Measurements from ENCODE around the gene KMT2B.
"Not testable (repeated sequence)": the region's sequence is repeated elsewhere in the genome, so short reads cannot be mapped to it uniquely, and the experiment has no call there.

The KMT2B gene

GRCh38 chr19:35713506-35713850, 4.3 kb upstream of the KMT2B start:
- no peak for DNase-seq

- no peak for DNase-seq
These were observed 3.8 kb upstream of the KMT2B start for GRCh38 chr19:35713904-35714495.

- DNase-seq, result no peak
These were observed 3.0 kb upstream of the KMT2B start for GRCh38 chr19:35714601-35715354.

DNA sequence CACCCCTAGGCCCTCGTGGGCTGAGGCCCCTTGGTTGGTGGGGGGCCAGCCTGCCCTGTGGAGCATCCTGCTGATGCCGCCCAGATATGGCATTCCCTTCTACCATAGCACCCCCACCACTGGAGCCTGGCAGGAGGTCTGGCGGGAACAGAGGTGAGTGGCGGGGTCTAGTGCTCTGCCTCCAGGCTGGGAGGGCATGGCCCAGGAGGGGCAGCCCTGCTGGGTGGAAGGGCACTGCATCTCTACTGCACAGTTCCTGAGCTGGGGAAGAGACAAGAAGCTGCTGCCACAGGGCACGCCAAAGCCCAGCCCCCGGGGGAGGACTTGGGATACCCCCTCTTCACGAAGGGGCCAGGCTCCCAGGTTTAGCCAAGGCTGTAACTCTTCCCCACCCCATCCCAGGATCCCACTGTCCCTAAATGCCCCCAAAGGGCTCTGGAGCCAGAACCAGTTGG, 2.4 kb upstream of the KMT2B start:
- no peak for DNase-seq

DNA sequence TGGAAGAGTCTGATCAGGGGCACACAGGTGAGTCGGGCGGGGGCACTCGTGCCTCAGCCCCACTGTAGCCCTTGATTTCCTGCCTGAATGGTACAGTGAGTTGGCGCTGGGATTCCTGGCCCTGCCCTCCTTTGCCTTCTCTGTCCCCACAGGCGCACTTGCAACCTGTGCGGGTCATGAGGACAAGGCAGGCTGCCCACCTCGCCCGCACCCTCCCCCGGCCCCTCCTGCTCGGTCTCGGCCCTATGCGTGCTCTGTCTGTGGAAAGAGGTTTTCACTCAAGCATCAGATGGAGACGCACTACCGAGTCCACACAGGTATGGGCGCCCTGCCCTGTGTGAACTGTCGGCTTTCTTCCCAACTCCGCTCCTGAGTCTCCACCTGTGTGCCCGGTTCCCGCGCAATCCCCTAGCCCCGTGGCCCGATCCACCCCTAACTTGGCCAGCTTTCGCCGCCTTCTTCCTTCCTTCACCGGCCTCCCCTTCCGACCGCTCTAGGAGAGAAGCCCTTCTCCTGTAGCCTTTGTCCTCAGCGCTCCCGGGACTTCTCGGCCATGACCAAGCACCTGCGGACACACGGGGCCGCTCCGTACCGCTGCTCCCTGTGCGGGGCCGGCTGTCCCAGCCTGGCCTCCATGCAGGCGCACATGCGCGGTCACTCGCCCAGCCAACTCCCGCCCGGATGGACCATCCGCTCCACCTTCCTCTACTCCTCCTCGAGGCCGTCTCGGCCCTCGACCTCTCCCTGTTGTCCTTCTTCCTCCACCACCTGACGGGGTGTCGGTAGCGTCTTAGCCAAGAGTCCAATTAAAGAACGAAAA, 1.6 kb upstream of the KMT2B start:
- peak; percentile 40 for DNase-seq

GRCh38 chr19:35716801-35717664, 770 bp upstream of the KMT2B start:
- peak; percentile 95 for DNase-seq

DNA sequence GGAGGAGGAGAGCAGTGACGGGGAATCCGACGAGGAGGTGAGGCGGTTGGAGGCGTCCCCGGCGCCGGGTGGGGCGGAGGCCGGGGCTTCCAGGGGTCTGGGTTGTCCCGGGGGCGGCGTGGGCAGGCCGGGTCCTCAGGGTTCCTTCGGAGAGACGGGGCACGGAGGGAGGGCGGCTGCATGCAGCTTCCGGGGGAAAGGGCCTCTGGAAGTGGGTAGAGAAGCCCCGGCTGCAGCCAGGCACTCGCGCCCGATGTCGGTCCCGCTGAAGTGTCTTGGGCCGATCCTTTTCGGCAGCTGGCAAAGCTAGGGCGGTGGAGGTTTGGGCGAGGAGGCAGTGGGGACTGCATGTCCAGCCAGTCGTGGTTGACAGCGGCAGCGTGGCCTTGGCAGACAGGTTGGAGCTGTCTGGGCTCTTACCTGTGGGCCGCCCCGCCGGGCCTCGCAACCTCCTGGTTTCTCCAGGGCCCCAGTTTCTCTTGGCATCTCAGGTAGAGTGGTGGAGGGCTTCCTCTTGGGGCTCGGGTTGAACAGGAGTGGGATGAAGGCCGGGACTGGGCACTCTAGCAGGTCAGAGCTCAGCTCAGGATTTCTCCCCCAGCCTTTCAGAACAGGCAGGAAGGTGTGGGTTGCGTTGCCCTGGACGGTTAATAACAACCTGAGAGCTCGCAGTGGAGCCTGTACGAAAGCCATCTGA, 690 bp downstream of the KMT2B start:
- no peak for DNase-seq

DNA sequence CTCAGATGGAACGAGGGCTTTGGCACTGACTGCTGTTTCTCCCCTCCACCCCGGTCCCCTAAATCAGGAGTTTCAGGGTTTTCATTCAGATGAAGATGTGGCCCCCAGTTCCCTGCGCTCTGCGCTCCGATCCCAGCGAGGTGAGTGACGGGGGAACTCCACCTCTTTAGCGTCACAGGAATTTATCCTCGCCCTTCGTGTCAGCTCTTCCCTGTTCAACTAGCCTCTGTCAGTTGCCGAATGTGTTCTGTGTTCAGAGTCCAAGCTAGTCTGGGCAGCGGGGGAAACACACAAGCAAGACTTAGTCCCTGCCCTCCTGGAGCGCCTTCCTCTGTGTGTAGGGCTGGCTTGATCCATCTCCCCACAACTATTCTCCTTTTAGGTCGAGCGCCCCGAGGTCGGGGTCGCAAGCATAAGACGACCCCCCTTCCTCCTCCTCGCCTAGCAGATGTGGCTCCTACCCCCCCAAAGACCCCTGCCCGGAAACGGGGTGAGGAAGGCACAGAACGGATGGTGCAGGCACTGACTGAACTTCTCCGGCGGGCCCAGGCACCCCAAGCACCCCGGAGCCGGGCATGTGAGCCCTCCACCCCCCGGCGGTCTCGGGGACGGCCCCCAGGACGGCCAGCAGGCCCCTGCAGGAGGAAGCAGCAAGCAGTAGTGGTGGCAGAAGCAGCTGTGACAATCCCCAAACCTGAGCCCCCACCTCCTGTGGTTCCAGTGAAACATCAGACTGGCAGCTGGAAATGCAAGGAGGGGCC, 1.8 kb downstream of the KMT2B start:
- no peak for DNase-seq

GRCh38 chr19:35720163-35720524, 2.3 kb downstream of the KMT2B start:
- DNase-seq, result no peak

GRCh38 chr19:35720648-35721047, 2.8 kb downstream of the KMT2B start:
- no peak for DNase-seq

DNA sequence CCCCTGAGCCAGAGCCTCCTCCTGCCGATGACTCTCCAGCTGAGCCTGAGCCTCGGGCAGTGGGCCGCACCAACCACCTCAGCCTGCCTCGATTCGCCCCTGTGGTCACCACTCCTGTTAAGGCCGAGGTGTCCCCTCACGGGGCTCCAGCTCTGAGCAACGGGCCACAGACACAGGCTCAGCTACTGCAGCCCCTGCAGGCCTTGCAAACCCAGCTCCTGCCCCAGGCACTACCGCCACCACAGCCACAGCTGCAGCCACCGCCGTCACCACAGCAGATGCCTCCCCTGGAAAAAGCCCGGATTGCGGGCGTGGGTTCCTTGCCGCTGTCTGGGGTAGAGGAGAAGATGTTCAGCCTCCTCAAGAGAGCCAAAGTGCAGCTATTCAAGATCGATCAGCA, 3.6 kb downstream of the KMT2B start:
- no peak for DNase-seq

DNA sequence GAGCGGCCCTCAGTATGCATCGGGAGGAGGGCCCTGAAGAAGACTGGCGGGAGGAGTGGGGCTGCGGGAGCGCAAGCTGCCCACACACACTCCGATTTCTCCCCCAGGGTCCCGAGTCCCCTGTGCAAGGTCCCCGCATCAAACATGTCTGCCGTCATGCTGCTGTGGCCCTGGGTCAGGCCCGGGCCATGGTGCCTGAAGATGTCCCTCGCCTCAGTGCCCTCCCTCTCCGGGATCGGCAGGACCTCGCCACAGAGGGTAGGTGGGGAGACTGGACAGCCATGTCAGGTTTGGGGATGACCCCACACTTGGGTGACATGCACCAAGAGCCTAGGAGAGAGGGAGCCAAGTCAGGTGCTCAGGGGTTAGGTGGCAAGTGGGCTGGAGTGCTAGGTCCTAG, 4.7 kb downstream of the KMT2B start:
- DNase-seq, result no peak

DNA sequence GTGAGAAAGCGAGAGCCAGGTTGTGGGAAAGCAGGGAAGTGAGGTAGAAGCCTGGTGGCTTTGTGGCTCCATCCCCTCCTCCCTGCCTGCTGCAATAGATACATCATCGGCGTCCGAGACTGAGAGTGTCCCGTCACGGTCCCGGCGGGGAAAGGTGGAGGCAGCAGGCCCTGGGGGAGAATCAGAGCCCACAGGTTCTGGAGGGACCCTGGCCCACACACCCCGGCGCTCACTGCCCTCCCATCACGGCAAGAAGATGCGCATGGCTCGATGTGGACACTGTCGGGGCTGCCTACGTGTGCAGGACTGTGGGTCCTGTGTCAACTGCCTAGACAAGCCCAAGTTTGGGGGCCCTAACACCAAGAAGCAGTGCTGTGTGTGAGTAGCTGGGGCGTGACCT, 5.1 kb downstream of the KMT2B start:
- DNase-seq, result no peak

DNA sequence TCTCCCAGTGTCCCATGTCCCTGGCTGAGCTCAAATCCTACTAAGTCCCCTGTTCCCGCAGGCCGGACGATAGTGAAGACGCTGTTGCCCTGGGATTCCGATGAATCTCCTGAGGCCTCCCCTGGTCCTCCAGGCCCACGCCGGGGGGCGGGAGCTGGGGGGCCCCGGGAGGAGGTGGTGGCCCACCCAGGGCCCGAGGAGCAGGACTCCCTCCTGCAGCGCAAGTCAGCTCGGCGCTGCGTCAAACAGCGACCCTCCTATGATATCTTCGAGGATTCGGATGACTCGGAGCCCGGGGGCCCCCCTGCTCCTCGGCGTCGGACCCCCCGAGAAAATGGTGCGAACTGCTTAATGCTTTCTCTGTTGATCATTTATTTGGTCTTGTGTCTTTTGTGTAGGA, 5.9 kb downstream of the KMT2B start:
- no peak for DNase-seq

GRCh38 chr19:35724132-35724531, 6.3 kb downstream of the KMT2B start:
- not testable (repeated sequence) for DNase-seq

DNA sequence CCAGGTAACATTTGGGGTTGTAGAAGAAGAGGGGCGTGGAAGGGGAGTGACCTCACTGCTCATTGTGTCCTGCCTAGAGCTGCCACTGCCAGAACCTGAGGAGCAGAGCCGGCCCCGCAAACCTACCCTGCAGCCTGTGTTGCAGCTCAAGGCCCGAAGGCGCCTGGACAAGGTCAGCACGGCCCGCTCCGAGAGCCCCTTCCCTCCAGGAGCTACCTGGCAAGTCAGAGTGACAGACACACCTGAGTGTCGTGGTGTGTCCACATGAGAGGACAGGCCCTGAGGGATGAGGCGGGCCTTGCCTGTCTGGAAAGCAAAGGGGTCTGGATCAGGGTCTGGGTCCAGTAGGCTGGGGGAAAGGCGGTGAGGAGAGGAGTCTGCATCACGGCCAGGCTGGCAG, 6.8 kb downstream of the KMT2B start:
- DNase-seq, result no peak

DNA sequence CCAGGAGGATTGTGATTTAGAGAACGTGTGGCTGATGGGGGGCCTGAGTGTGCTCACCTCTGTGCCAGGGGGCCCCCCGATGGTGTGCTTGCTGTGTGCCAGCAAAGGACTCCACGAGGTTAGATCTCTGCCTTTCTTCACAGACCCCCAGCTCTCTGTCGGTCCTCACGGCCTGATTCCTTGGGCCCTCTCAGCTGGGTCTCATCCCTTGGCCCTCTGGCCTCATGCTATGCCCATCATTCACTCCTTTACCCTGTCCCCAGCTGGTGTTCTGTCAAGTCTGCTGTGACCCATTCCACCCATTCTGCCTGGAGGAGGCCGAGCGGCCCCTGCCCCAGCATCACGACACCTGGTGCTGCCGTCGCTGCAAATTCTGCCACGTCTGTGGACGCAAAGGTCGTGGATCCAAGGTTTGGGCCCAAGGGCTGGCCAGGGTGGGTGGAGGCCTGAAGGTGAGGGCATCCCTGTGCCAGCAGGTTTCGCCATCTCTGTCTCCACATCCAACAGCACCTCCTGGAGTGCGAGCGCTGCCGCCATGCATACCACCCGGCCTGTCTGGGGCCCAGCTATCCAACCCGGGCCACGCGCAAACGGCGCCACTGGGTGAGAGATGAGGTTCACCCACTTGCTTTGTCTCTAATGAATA, 7.5 kb downstream of the KMT2B start:
- no peak for DNase-seq

GRCh38 chr19:35727053-35727955, 9.5 kb downstream of the KMT2B start:
- DNase-seq, result no peak

GRCh38 chr19:35727956-35728706, 10.3 kb downstream of the KMT2B start:
- no peak for DNase-seq

Measured in activated T-cell treated with anti-CD3 and anti-CD28 coated beads, Interleukin-2, amount 50 U/mL, for 1 hour (primary cell).